Hematopoietic multipotent progenitor cell (in vitro differentiated cells): ENCODE data around the gene BSN. TPM values are rescaled to one million over a fixed set of nuclear protein-coding genes. Genes with fewer than 3 reads are reported as not detected.
A peak's percentile ranks its signal among the peaks of the same experiment; 100 is the strongest.
"Not testable (repeated sequence)": the region's sequence is repeated elsewhere in the genome, so short reads cannot be mapped to it uniquely, and the experiment has no call there.

Experiments used
- DNase-seq, 3 donors: peaks; one replicate each; pipeline ENCODE4 v3.0.0-alpha.2; 2011 to 2015; ENCODE audit warnings: low read depth in 2 of 3, low spot score in 2 of 3
- total RNA-seq: library from RNA; depleted of rRNA; stranded (reverse); fragments of >200 nt; gene quantifications from one replicate; pipeline ENCODE4 v1.2.3, GENCODE V29; 2012

BSN gene
- total RNA-seq, 1 donor = 0.27 TPM

GRCh38 chr3:49533786-49534519 lies 20.3 kb upstream of the BSN start:
- no peak for DNase-seq

- no peak for DNase-seq
Measured at GRCh38 chr3:49534581-49535441, 19.5 kb upstream of the BSN start.

- no peak for DNase-seq
Measured at GRCh38 chr3:49535971-49536874, 18.1 kb upstream of the BSN start.

- no peak for DNase-seq
Measured at GRCh38 chr3:49536875-49537533, 17.3 kb upstream of the BSN start.

- peak; percentile 86 to 91 (median 86) for DNase-seq
Measured at GRCh38 chr3:49539659-49540560, 14.4 kb upstream of the BSN start.

GRCh38 chr3:49552087-49552486 lies 2.2 kb upstream of the BSN start:
- peak in 1 of 3 donors; percentile 29 for DNase-seq

GRCh38 chr3:49553324-49553691 lies 969 bp upstream of the BSN start:
- DNase-seq = no peak

- DNase-seq = peak in 1 of 3 donors; percentile 32
Measured at GRCh38 chr3:49554633-49555265, 472 bp downstream of the BSN start.

- no peak for DNase-seq
Measured at GRCh38 chr3:49556500-49557275, 2.4 kb downstream of the BSN start.

GRCh38 chr3:49563040-49563578 lies 8.8 kb downstream of the BSN start:
- DNase-seq = no peak

- no peak for DNase-seq
Measured at GRCh38 chr3:49563766-49564165, 9.5 kb downstream of the BSN start.

GRCh38 chr3:49566312-49566711 lies 12.0 kb downstream of the BSN start:
- DNase-seq = no peak

- no peak for DNase-seq
Measured at GRCh38 chr3:49567406-49567805, 13.1 kb downstream of the BSN start.

- no peak for DNase-seq
Measured at GRCh38 chr3:49568965-49569364, 14.7 kb downstream of the BSN start.

- DNase-seq = no peak
Measured at GRCh38 chr3:49570028-49570654, 15.9 kb downstream of the BSN start.

GRCh38 chr3:49582177-49582576 lies 27.9 kb downstream of the BSN start:
- DNase-seq = no peak

- not testable (repeated sequence) for DNase-seq
Measured at GRCh38 chr3:49585261-49585755, 31.0 kb downstream of the BSN start.
